ENCODE data around the gene SOX5.

DNA sequence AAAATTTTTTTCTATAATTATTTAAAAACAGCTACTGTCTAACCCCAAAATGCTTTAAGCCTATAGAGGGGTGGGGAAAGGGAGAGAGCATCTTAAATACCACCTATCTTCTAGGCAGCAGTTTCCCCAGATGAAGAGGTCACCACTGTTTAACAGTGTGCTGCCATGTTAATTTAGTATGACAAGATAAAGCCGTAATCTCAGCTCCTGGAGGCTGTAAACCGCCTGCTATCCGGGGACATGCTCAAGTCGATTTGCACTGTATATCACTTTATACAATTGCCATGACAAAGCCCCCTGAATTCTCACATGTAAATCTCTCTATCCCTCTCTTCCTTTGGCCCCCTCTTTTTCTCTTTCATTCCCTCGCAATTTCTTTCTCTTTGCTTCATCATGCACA is 68.5 kb downstream of the SOX5 start:
- TF ChIP-seq, protein P1, sequence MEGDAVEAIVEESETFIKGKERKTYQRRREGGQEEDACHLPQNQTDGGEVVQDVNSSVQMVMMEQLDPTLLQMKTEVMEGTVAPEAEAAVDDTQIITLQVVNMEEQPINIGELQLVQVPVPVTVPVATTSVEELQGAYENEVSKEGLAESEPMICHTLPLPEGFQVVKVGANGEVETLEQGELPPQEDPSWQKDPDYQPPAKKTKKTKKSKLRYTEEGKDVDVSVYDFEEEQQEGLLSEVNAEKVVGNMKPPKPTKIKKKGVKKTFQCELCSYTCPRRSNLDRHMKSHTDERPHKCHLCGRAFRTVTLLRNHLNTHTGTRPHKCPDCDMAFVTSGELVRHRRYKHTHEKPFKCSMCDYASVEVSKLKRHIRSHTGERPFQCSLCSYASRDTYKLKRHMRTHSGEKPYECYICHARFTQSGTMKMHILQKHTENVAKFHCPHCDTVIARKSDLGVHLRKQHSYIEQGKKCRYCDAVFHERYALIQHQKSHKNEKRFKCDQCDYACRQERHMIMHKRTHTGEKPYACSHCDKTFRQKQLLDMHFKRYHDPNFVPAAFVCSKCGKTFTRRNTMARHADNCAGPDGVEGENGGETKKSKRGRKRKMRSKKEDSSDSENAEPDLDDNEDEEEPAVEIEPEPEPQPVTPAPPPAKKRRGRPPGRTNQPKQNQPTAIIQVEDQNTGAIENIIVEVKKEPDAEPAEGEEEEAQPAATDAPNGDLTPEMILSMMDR (conservative IDR thresholded peaks at IDR 0.05; ENCODE audit: low read length) = no peak
- no peak for TF ChIP-seq EZH2phosphoT487 (IDR thresholded peaks at IDR 0.05; ENCODE audit: borderline replicate concordance)
